ENCODE measurements around the gene SYT1.
A peak's percentile ranks its signal among the peaks of the same experiment; 100 is the strongest.

Gene SYT1

DNA sequence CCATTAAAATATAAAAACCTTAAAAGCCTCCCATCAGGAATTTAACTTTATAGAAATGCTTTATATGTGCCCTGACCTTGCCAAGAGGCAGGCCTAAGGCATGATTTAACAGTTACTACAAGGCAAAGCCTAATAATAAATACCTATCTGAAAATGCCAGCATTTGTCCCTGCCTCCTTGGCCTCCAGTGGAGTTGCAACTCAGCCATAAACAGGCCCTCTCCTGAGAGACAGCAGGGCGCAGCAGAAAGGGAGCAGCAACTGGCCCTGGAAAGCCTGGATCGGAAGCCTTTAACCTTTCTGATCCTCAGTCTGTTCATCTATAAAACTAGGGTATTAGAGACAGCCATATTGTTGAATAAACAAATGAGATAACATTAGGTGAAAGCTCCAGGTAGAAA, 501.8 kb downstream of the SYT1 start:
- Histone ChIP-seq H3K9ac (ENCODE audit: low read length) (no peak overlapping the region), H3K9me3 (ENCODE audit: control insufficient read depth, insufficient read depth, low read depth, low read length) (no peaks in the 10 kb centered on the region), H3K27ac (ENCODE audit: low read depth, low read length) (no peak overlapping the region), H3K4me1 (ENCODE audit: control insufficient read depth, insufficient read depth, low read length) (peaks cover 20% of the 10 kb centered on the region), H3K36me3 (ENCODE audit: control insufficient read depth, insufficient read depth, low read length) (no peaks in the 10 kb centered on the region), H3K27me3 (ENCODE audit: control insufficient read depth, insufficient read depth, low read length) (no peaks in the 10 kb centered on the region), H3K4me3 (ENCODE audit: low read depth, low read length) (no peak overlapping the region)

DNA sequence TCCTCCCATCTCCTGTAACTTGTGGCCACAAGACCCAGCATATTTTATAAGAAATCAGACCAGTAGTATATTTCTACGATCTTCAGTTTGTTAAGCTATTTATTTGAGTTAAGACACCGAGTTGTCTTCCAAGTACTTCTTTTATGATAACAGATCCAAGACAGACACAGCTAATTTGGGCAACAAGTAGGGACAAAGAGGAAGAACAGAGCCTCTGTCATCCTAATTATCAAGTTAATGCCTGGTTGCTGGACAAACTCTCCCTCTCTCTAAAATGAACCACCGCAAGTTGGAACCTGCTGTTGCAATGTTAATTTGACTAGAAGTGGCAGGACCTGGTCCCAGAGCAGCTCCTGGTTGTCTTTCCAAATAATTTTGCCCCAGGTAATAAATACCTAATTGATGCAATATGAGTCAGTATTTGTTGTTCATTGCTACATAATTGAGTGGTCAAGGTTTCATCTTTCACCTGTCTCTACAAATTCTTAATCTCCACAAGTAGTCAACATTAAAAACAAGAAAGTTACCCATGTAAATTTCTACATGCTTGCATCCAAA, 502.5 kb downstream of the SYT1 start:
- Histone ChIP-seq H3K27me3 (ENCODE audit: control insufficient read depth, insufficient read depth, low read length) (no peaks in the 10 kb centered on the region), H3K4me1 (ENCODE audit: control insufficient read depth, insufficient read depth, low read length) (peaks cover 24% of the 10 kb centered on the region), H3K9ac (ENCODE audit: low read length) (no peak overlapping the region), H3K36me3 (ENCODE audit: control insufficient read depth, insufficient read depth, low read length) (no peaks in the 10 kb centered on the region), H3K9me3 (ENCODE audit: control insufficient read depth, insufficient read depth, low read depth, low read length) (no peaks in the 10 kb centered on the region), H3K4me3 (ENCODE audit: low read depth, low read length) (no peak overlapping the region), H3K27ac (ENCODE audit: low read depth, low read length) (no peak overlapping the region)

DNA sequence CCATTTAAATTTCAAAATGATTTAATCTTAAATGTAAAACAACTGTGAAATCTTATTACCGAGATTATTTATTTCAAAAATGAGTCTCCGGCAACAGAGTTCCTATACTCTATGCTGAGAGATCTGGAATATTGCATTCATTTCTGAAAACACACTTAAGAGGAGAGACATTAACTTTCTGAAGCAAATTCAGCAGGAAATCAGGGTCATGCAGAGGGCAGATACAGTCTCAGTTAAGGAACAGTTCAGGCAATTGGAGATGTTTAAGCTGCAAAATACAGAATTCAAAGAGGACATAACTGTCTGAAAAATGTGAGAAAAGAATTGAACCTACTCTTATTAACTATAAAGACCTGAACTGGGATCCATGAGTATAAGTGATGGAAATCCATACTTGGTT, 505.4 kb downstream of the SYT1 start:
- no peak overlapping the region for H3K9ac ChIP-seq (ENCODE audit: low read length)
- no peaks in the 10 kb centered on the region for H3K27me3 ChIP-seq (ENCODE audit: control insufficient read depth, insufficient read depth, low read length)
- no peaks in the 10 kb centered on the region for H3K9me3 ChIP-seq (ENCODE audit: control insufficient read depth, insufficient read depth, low read depth, low read length)
- H3K4me1 ChIP-seq (ENCODE audit: control insufficient read depth, insufficient read depth, low read length), result peaks cover 21% of the 10 kb centered on the region
- H3K36me3 ChIP-seq (ENCODE audit: control insufficient read depth, insufficient read depth, low read length), result no peaks in the 10 kb centered on the region
- H3K27ac ChIP-seq (ENCODE audit: low read depth, low read length), result no peak overlapping the region
- H3K4me3 ChIP-seq (ENCODE audit: low read depth, low read length), result no peak overlapping the region

DNA sequence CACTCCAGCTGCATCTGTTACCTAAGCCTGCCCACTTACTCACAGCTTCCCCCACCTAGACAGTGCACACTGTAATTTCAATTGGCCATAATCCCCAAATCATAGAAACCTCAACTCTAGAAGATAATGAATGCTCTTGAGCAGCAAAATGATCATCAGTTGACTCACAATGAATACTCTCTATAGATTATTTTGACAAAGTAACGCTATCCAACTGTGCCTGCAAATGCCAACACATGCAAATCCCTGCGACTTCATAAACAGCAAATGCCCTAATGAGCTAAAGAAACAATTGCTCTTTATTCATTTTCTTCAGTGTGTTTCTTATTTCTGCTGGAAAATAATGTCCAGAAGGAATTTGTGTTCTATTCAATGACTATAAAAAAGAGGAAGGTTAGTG, 506.7 kb downstream of the SYT1 start:
- H3K4me1 ChIP-seq (ENCODE audit: control insufficient read depth, insufficient read depth, low read length), result peaks cover 24% of the 10 kb centered on the region
- H3K9me3 ChIP-seq (ENCODE audit: control insufficient read depth, insufficient read depth, low read depth, low read length), result no peaks in the 10 kb centered on the region
- no peak overlapping the region for H3K9ac ChIP-seq (ENCODE audit: low read length)
- no peaks in the 10 kb centered on the region for H3K27me3 ChIP-seq (ENCODE audit: control insufficient read depth, insufficient read depth, low read length)
- no peak overlapping the region for H3K4me3 ChIP-seq (ENCODE audit: low read depth, low read length)
- no peaks in the 10 kb centered on the region for H3K36me3 ChIP-seq (ENCODE audit: control insufficient read depth, insufficient read depth, low read length)
- H3K27ac ChIP-seq (ENCODE audit: low read depth, low read length), result no peak overlapping the region

DNA sequence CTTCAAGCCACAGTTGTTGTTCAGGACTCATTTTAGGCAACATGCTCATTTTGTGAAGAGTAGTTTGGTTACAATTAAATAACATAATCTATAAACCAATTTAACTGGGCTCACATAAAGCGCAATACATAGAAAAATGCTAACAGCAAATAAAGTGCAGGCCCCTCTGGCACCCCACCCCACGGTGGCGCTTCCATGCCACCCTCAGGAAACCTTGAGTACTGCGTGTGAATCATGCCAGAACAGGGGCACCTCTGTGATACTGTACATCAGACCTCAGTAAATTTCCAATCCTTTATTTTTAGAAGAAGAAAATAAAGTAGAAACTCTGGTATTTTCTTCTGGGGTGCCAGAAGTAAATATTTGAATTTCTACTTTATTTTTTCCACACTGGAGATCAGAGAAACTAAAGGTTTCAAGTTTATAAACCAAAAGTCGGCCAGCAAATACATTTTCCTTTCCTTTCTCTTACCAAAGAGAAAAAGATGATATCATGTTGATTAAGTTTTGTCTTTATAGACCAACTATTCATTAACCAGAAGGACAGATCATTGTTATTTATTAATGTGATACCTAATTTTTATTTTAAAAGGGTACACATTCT, 509.4 kb downstream of the SYT1 start:
- H3K4me1 ChIP-seq (ENCODE audit: control insufficient read depth, insufficient read depth, low read length), result peaks cover 26% of the 10 kb centered on the region
- H3K36me3 ChIP-seq (ENCODE audit: control insufficient read depth, insufficient read depth, low read length), result no peaks in the 10 kb centered on the region
- no peak overlapping the region for H3K4me3 ChIP-seq (ENCODE audit: low read depth, low read length)
- H3K27ac ChIP-seq (ENCODE audit: low read depth, low read length), result no peak overlapping the region
- no peaks in the 10 kb centered on the region for H3K9me3 ChIP-seq (ENCODE audit: control insufficient read depth, insufficient read depth, low read depth, low read length)
- H3K9ac ChIP-seq (ENCODE audit: low read length), result no peak overlapping the region
- no peaks in the 10 kb centered on the region for H3K27me3 ChIP-seq (ENCODE audit: control insufficient read depth, insufficient read depth, low read length)

DNA sequence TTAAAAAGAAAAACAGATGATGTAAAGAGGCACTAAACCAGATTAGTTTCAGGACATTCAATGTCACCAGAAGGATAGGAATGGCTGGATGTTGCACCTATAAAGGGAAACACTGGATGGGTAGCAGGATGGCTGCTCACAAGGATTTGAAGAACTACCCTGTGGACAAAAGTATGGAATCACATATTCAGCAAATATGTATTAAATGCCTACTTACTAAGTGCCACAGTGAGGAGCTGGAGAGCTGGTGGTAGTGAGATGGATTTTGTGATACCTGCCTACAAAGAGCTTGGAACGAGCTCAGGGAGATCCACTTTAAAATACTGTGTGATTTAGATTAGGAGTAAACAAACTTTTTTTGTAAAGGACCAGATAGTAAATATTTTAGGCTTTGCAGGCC, 510.0 kb downstream of the SYT1 start:
- Histone ChIP-seq H3K27me3 (ENCODE audit: control insufficient read depth, insufficient read depth, low read length) (no peaks in the 10 kb centered on the region), H3K36me3 (ENCODE audit: control insufficient read depth, insufficient read depth, low read length) (no peaks in the 10 kb centered on the region), H3K9ac (ENCODE audit: low read length) (no peak overlapping the region), H3K9me3 (ENCODE audit: control insufficient read depth, insufficient read depth, low read depth, low read length) (no peaks in the 10 kb centered on the region), H3K4me1 (ENCODE audit: control insufficient read depth, insufficient read depth, low read length) (peaks cover 27% of the 10 kb centered on the region), H3K27ac (ENCODE audit: low read depth, low read length) (no peak overlapping the region), H3K4me3 (ENCODE audit: low read depth, low read length) (no peak overlapping the region)

DNA sequence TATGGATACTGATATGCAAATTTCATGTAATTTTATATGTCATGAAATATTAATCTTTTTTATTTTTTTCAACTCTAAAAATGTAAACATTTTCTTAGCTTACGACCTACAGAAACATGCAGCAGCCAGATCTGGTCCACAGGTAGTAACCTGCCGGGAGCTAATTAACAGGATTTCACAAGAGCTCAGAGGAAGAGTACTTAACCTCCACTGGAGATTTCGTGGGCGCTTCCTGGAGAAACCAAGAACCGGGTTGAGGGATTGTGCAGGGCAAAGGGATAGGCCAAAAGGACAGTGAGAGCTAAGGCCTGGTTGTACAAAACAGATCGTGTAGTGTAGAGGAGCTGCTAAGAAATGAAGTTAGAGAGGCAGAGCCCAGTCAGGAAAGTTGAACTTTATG, 510.5 kb downstream of the SYT1 start:
- Histone ChIP-seq H3K36me3 (ENCODE audit: control insufficient read depth, insufficient read depth, low read length) (no peaks in the 10 kb centered on the region), H3K4me3 (ENCODE audit: low read depth, low read length) (no peak overlapping the region), H3K9me3 (ENCODE audit: control insufficient read depth, insufficient read depth, low read depth, low read length) (no peaks in the 10 kb centered on the region), H3K9ac (ENCODE audit: low read length) (no peak overlapping the region), H3K27ac (ENCODE audit: low read depth, low read length) (no peak overlapping the region), H3K4me1 (ENCODE audit: control insufficient read depth, insufficient read depth, low read length) (peaks cover 33% of the 10 kb centered on the region), H3K27me3 (ENCODE audit: control insufficient read depth, insufficient read depth, low read length) (no peaks in the 10 kb centered on the region)

DNA sequence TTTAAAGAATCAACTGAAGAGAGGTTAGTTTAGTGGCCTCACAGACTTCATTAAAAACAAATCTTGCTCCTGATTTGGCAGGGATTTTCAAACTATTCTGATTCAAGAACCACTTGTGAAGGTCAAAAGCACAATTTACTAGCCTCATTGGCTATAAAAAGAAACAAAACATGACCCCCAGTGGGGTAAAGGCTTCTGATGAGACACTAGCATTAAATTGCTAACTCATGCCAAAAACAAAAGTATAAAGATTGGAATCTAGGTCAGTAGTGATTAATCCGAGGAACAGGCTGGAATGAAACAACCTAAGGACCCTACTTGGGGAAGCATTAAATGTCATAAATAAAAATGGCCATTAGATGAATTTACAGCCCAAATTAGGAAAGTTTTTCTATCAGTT, 513.9 kb downstream of the SYT1 start:
- Histone ChIP-seq H3K27ac (ENCODE audit: low read depth, low read length) (peak overlapping the region; percentile 16; the same call in 1 of the 2 replicates), H3K4me3 (ENCODE audit: low read depth, low read length) (no peak overlapping the region), H3K9me3 (ENCODE audit: control insufficient read depth, insufficient read depth, low read depth, low read length) (no peaks in the 10 kb centered on the region), H3K9ac (ENCODE audit: low read length) (no peak overlapping the region), H3K36me3 (ENCODE audit: control insufficient read depth, insufficient read depth, low read length) (no peaks in the 10 kb centered on the region), H3K27me3 (ENCODE audit: control insufficient read depth, insufficient read depth, low read length) (no peaks in the 10 kb centered on the region), H3K4me1 (ENCODE audit: control insufficient read depth, insufficient read depth, low read length) (peaks cover 46% of the 10 kb centered on the region)

DNA sequence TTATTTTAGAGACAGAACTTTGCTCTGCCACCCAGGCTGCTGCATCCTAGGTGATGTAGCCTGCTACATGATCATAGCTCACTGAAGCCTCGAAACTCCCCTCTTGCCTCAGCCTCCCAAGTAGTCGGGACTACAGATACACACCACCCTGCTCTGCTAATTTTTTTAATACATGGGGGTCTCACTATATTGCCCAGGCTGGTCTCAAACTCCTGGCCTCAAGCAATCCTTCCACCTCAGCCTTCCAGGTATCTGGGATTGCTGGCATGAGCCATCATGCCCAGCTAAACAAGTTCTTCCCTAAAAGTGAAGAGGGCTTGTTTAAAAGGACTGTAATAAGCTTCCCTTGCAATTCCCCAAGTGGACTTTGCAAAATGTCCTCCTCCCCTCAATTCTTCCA, 515.8 kb downstream of the SYT1 start:
- no peak overlapping the region for H3K4me3 ChIP-seq (ENCODE audit: low read depth, low read length)
- no peaks in the 10 kb centered on the region for H3K9me3 ChIP-seq (ENCODE audit: control insufficient read depth, insufficient read depth, low read depth, low read length)
- no peaks in the 10 kb centered on the region for H3K36me3 ChIP-seq (ENCODE audit: control insufficient read depth, insufficient read depth, low read length)
- H3K9ac ChIP-seq (ENCODE audit: low read length), result no peak overlapping the region
- H3K27me3 ChIP-seq (ENCODE audit: control insufficient read depth, insufficient read depth, low read length), result no peaks in the 10 kb centered on the region
- peaks cover 37% of the 10 kb centered on the region for H3K4me1 ChIP-seq (ENCODE audit: control insufficient read depth, insufficient read depth, low read length)
- H3K27ac ChIP-seq (ENCODE audit: low read depth, low read length), result no peak overlapping the region

DNA sequence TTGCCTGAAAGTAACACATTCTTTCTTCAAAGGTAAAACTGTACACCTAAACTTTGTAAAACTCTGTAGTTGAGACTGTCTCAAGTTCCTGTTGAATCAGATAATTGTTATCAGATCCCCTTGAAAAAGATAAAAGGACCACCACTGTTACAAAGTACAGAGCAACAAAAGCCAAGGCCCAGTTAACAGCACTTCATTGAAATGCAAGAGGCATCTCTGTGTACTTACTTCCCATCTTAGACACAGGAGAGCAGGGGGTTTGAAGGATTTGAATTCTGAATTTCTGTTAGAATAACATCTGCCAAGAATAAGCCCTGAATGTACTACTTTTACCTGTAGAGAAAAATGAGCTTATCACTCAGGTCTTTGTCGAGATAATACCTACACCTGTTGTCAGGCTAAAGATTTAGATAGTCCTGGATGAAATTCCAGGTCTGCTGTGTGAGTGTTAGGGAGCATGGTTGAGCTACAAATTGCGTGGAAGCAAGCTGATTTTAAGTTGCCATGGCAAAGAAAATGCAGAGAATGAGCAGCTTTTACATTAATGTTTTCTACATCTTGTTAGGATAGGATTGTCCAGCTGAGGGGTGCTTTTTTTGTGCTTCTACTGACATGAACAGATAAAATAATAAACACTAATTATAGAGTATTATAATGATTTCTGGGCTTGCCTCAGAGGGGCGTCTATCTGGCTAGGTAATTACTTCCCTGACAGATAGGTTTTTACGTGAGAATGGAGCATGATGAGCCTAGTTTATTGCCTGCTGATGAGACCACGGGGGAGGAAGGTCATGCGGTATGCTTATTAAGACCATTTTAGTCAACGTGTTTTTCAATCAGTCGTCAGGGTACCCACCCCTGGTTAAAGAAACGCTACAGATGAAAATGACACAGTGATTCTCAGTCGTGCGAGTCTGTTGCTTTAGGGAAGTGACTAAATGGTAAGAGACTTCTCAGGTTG, 517.0 kb downstream of the SYT1 start:
- H3K27me3 ChIP-seq (ENCODE audit: control insufficient read depth, insufficient read depth, low read length), result no peaks in the 10 kb centered on the region
- H3K9me3 ChIP-seq (ENCODE audit: control insufficient read depth, insufficient read depth, low read depth, low read length), result no peaks in the 10 kb centered on the region
- H3K9ac ChIP-seq (ENCODE audit: low read length), result no peak overlapping the region
- no peaks in the 10 kb centered on the region for H3K36me3 ChIP-seq (ENCODE audit: control insufficient read depth, insufficient read depth, low read length)
- H3K27ac ChIP-seq (ENCODE audit: low read depth, low read length), result peak overlapping the region; percentile 7; the same call in 1 of the 2 replicates
- H3K4me1 ChIP-seq (ENCODE audit: control insufficient read depth, insufficient read depth, low read length), result peaks cover 37% of the 10 kb centered on the region
- peak overlapping the region; percentile 6; the same call in 1 of the 2 replicates for H3K4me3 ChIP-seq (ENCODE audit: low read depth, low read length)

DNA sequence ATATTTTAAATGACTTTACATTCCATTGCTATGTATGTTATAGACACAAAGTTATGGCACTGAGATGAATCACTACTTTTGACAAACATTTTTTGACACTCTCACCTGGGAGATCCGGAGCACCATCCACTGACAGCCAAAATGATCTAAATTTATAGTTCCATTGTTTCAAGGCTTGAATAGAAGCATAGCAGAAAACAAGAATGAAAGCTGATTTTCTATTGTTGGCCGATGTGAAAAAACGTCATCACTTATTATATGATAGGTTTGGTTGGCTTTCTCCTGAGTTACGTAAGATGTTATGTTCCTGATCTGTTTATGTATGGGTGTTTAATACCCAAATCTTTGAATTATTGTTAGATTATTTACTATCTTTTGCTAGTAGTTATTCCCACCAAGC, 520.0 kb downstream of the SYT1 start:
- H3K9me3 ChIP-seq (ENCODE audit: control insufficient read depth, insufficient read depth, low read depth, low read length), result no peaks in the 10 kb centered on the region
- no peak overlapping the region for H3K9ac ChIP-seq (ENCODE audit: low read length)
- no peaks in the 10 kb centered on the region for H3K27me3 ChIP-seq (ENCODE audit: control insufficient read depth, insufficient read depth, low read length)
- no peaks in the 10 kb centered on the region for H3K36me3 ChIP-seq (ENCODE audit: control insufficient read depth, insufficient read depth, low read length)
- peaks cover 27% of the 10 kb centered on the region for H3K4me1 ChIP-seq (ENCODE audit: control insufficient read depth, insufficient read depth, low read length)
- H3K27ac ChIP-seq (ENCODE audit: low read depth, low read length), result no peak overlapping the region
- H3K4me3 ChIP-seq (ENCODE audit: low read depth, low read length), result no peak overlapping the region
